Osteoblast (primary cell): ENCODE data around the gene VPS35L. TPM values are rescaled to one million over a fixed set of nuclear protein-coding genes. Genes with fewer than 3 reads are reported as not detected.
A peak's percentile ranks its signal among the peaks of the same experiment; 100 is the strongest.

Source experiments
- DNase-seq: peaks from one replicate; pipeline ENCODE4 v3.0.0; 2011; ENCODE audit warnings: low spot score, mixed read lengths; ENCODE audit not compliant: insufficient read length; ENCODE audit errors: missing footprints
- H2AFZ ChIP-seq: 2 replicates; pipeline ENCODE4 v1.6.0; 2011; ENCODE audit warnings: mild to moderate bottlenecking, low read length
- H3K27ac ChIP-seq: 2 replicates; pipeline ENCODE4 v1.5.1; 2011; ENCODE audit warnings: mild to moderate bottlenecking, low read depth, low read length, moderate library complexity
- H3K27me3 ChIP-seq: 2 replicates; pipeline ENCODE4 v1.6.0; 2012; ENCODE audit warnings: mild to moderate bottlenecking, control low read depth, inconsistent platforms, low read length, moderate library complexity; ENCODE audit not compliant: insufficient read depth
- H3K36me3 ChIP-seq: 2 replicates; pipeline ENCODE4 v1.5.1; 2011; ENCODE audit warnings: mild to moderate bottlenecking, low read length, control low read depth, moderate library complexity; ENCODE audit not compliant: insufficient read depth
- H3K4me1 ChIP-seq: 2 replicates; pipeline ENCODE4 v1.5.1; 2011; ENCODE audit warnings: mild to moderate bottlenecking, low read length, control low read depth, moderate library complexity; ENCODE audit not compliant: insufficient read depth
- H3K4me2 ChIP-seq: 2 replicates; pipeline ENCODE4 v1.6.0; 2011; ENCODE audit warnings: mild to moderate bottlenecking, low read length; ENCODE audit not compliant: insufficient read depth
- H3K4me3 ChIP-seq: fragments of 200-600 bp; sonication (generic); 3 replicates; pipeline ENCODE4 v1.5.1; 2012; ENCODE audit warnings: mild to moderate bottlenecking, low read length, inconsistent platforms; ENCODE audit not compliant: insufficient read depth
- H3K79me2 ChIP-seq: 2 replicates; pipeline ENCODE4 v1.6.0; 2012; ENCODE audit warnings: mild to moderate bottlenecking, low read length, control low read depth, inconsistent platforms; ENCODE audit not compliant: insufficient read depth
- H3K9me3 ChIP-seq: 2 replicates; pipeline ENCODE4 v1.5.1; 2011; ENCODE audit warnings: low read depth, low read length, control low read depth
- H4K20me1 ChIP-seq: 2 replicates; pipeline ENCODE4 v1.6.0; 2012; ENCODE audit warnings: mild to moderate bottlenecking, low read length, control low read depth; ENCODE audit not compliant: insufficient read depth
- total RNA-seq: library from RNA; depleted of rRNA; stranded (reverse); fragments of >200 nt; gene quantifications from 2 replicates; pipeline ENCODE4 v1.2.3, GENCODE V29; 2012
- TF ChIP-seq, protein P1 (sequence below): IDR thresholded peaks from 2 replicates; pipeline ENCODE4 v1.5.1; 2011; ENCODE audit warnings: mild to moderate bottlenecking, low read depth, low read length, moderate library complexity; ENCODE audit errors: extremely low read depth

VPS35L gene
- total RNA-seq, 1 donor: 64.8 TPM

GRCh38 chr16:19601083-19601976, 45.8 kb downstream of the VPS35L start:
- H3K9me3 ChIP-seq: no peaks in the 10 kb centered on the region
- no peak for DNase-seq
- no peak overlapping the region for H3K4me3 ChIP-seq
- TF ChIP-seq, protein P1, sequence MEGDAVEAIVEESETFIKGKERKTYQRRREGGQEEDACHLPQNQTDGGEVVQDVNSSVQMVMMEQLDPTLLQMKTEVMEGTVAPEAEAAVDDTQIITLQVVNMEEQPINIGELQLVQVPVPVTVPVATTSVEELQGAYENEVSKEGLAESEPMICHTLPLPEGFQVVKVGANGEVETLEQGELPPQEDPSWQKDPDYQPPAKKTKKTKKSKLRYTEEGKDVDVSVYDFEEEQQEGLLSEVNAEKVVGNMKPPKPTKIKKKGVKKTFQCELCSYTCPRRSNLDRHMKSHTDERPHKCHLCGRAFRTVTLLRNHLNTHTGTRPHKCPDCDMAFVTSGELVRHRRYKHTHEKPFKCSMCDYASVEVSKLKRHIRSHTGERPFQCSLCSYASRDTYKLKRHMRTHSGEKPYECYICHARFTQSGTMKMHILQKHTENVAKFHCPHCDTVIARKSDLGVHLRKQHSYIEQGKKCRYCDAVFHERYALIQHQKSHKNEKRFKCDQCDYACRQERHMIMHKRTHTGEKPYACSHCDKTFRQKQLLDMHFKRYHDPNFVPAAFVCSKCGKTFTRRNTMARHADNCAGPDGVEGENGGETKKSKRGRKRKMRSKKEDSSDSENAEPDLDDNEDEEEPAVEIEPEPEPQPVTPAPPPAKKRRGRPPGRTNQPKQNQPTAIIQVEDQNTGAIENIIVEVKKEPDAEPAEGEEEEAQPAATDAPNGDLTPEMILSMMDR: peak; percentile 72
- H4K20me1 ChIP-seq: no peaks in the 10 kb centered on the region
- H2AFZ ChIP-seq: no peak overlapping the region
- H3K4me1 ChIP-seq: no peaks in the 10 kb centered on the region
- H3K27me3 ChIP-seq: no peaks in the 10 kb centered on the region
- H3K36me3 ChIP-seq: peaks cover 12% of the 10 kb centered on the region
- no peaks in the 10 kb centered on the region for H3K79me2 ChIP-seq
- peak overlapping the region; percentile 29 for H3K27ac ChIP-seq
- H3K4me2 ChIP-seq: no peak overlapping the region

- no peak overlapping the region for H3K27ac ChIP-seq
- TF ChIP-seq, protein P1: no peak
- H2AFZ ChIP-seq: no peak overlapping the region
Observed at GRCh38 chr16:19604911-19605310, 49.4 kb downstream of the VPS35L start.

GRCh38 chr16:19605701-19606100, 50.2 kb downstream of the VPS35L start:
- no peak overlapping the region for H2AFZ ChIP-seq
- H4K20me1 ChIP-seq: no peaks in the 10 kb centered on the region
- no peaks in the 10 kb centered on the region for H3K27me3 ChIP-seq
- H3K27ac ChIP-seq: no peak overlapping the region
- H3K4me3 ChIP-seq: no peak overlapping the region
- H3K36me3 ChIP-seq: peaks cover 23% of the 10 kb centered on the region
- H3K9me3 ChIP-seq: no peaks in the 10 kb centered on the region
- no peaks in the 10 kb centered on the region for H3K4me1 ChIP-seq
- H3K4me2 ChIP-seq: no peak overlapping the region
- no peak for DNase-seq
- H3K79me2 ChIP-seq: no peaks in the 10 kb centered on the region
- TF ChIP-seq, protein P1: no peak

More at GRCh38 chr16:19604911-19605310, 49.4 kb downstream of the VPS35L start:
- no peaks in the 10 kb centered on the region for H3K27me3 ChIP-seq
- H3K9me3 ChIP-seq: no peaks in the 10 kb centered on the region
- peaks cover 16% of the 10 kb centered on the region for H3K36me3 ChIP-seq
- DNase-seq: no peak
- H4K20me1 ChIP-seq: no peaks in the 10 kb centered on the region
- H3K79me2 ChIP-seq: no peaks in the 10 kb centered on the region
- no peak overlapping the region for H3K4me2 ChIP-seq
- no peaks in the 10 kb centered on the region for H3K4me1 ChIP-seq
- H3K4me3 ChIP-seq: no peak overlapping the region

- H3K27me3 ChIP-seq: no peaks in the 10 kb centered on the region
- H3K27ac ChIP-seq: peak overlapping the region; percentile 18
- no peak overlapping the region for H3K4me3 ChIP-seq
- no peaks in the 10 kb centered on the region for H3K4me1 ChIP-seq
- TF ChIP-seq, protein P1: no peak
- H3K79me2 ChIP-seq: no peaks in the 10 kb centered on the region
- H3K36me3 ChIP-seq: peaks cover 26% of the 10 kb centered on the region
- no peak overlapping the region for H3K4me2 ChIP-seq
- no peaks in the 10 kb centered on the region for H4K20me1 ChIP-seq
- no peaks in the 10 kb centered on the region for H3K9me3 ChIP-seq
- H2AFZ ChIP-seq: no peak overlapping the region
- no peak for DNase-seq
Observed at GRCh38 chr16:19607616-19608280, 52.2 kb downstream of the VPS35L start.
